Measurements from ENCODE around the gene KCNK7. TPM values are rescaled to one million over a fixed set of nuclear protein-coding genes. Genes with fewer than 3 reads are reported as not detected.

The KCNK7 gene
- total RNA-seq, 1 donor, result 1.3 TPM

DNA sequence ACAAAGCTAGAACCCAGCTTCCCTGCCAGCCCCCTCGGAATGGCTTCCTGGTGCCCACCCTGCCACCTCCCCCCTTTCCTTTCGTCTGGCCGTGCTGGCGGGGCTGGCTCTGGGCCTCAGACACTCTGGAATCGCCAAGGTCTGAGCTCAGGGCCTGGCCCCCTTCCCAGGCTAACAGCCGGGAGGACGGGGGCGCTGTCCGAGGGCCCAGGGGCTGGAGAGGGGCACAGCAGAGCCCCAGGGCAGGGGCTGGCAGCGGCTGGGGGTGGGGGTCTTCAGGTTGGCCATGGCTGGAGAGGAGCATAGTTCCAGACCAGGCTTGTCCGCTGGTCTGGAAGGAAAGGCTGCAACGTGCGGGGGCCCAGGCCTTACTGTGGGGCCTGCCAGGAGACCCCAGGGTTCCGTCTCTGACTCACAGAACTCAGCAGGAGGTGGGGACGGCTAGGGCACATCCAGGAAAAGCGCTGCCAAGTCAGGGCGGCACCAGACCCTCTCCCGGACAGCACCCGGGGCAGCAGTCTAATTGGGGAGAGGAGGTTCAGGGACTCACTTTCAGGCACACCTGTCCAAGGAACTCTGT lies 36.6 kb downstream of the KCNK7 start:
- no peak for DNase-seq (ENCODE audit: low read depth in 2 of 3, low spot score in 2 of 3)

GRCh38 chr11:65558002-65558929 lies 37.3 kb downstream of the KCNK7 start, which contains the start of gene LTBP3:
TSS of gene LTBP3 (minus strand) at chr11:65558359. CDS start at chr11:65557959, 400 bp downstream.
- peak in 1 of 3 donors; percentile 47 for DNase-seq (ENCODE audit: low read depth in 2 of 3, low spot score in 2 of 3)

GRCh38 chr11:65557280-65558001 lies 38.2 kb downstream of the KCNK7 start:
- no peak for DNase-seq (ENCODE audit: low read depth in 2 of 3, low spot score in 2 of 3)

DNA sequence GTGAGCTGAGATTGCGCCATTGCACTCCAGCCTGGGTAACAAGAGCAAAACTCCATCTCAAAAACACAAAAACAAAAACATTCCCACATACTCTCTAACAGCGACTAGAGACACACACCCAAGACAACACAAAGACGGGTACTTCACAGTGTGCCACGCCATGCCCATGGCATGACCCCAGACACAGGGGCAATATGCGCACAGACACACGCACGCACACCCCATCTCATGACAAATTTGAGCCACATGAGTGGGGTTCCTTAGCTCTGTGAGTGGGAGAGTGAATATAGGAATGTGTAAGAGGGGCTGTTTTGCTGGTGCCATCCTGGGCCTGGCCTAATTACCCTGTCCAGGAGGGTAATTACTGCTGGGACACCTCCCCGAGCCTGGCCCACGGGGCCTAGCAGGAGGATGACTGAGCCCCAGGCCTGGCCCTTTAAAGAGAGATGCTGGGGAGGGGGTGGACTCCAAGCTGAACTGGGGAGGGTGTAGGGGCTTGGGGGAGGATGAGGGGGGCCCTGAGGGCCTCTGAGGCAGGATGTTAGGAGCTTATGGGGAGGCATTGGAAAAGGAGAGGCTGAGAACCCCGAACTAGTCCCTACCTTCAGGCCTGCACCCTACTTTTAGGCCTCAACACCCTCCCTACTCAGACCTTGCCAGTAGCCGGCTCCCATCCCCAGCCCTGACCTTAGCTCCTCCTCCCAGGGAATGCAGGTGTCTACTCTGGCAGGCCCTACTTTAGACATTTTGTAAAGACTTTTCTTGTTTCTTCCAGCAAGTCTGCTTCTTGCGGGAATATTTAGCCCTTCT lies 38.9 kb downstream of the KCNK7 start:
- DNase-seq (ENCODE audit: low read depth in 2 of 3, low spot score in 2 of 3), result no peak

- DNase-seq (ENCODE audit: low read depth in 2 of 3, low spot score in 2 of 3), result no peak
Measured at GRCh38 chr11:65555693-65556231, 39.8 kb downstream of the KCNK7 start.

GRCh38 chr11:65554842-65555430 lies 40.7 kb downstream of the KCNK7 start:
- DNase-seq (ENCODE audit: low read depth in 2 of 3, low spot score in 2 of 3), result no peak

DNA sequence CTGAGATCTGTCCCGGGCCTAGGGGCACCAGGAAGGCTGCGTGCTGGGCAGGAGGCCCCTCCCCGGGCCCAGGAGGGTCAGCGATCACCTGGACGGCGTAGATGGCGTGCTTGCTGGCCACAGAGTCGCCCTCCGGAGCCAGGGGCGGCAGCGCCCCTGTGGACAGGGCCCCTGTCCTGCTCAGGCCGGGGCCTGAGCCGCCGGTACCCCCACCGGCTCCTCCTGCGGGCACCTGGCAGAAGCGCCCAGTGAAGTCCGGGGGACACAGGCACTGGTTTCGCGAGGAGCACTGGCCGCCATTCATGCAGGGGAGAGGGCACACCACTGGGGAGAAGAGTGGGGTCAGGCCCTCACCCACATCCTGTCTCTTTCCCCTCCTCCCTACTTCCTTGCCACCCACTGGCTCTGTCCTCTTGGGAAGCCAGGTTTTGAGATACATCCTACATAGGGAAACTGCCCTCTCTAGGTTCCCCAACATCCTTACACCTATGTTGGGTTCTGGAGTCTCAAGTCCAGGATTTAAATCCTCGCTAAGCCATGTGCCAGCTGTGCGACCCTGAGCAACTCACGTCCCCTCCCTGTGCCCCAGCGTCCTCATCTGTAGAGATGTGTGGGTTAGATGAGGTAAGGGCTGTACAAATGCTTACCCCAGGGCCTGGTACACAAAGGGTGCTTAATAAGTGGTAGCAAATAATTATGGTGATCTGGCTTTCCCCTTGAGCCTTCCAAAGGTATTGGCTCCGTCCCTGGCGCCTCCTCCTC lies 41.4 kb downstream of the KCNK7 start:
- DNase-seq (ENCODE audit: low read depth in 2 of 3, low spot score in 2 of 3), result no peak

GRCh38 chr11:65553301-65554001 lies 42.1 kb downstream of the KCNK7 start:
- DNase-seq (ENCODE audit: low read depth in 2 of 3, low spot score in 2 of 3), result peak in 2 of 3 donors; percentile 90 to 93

DNA sequence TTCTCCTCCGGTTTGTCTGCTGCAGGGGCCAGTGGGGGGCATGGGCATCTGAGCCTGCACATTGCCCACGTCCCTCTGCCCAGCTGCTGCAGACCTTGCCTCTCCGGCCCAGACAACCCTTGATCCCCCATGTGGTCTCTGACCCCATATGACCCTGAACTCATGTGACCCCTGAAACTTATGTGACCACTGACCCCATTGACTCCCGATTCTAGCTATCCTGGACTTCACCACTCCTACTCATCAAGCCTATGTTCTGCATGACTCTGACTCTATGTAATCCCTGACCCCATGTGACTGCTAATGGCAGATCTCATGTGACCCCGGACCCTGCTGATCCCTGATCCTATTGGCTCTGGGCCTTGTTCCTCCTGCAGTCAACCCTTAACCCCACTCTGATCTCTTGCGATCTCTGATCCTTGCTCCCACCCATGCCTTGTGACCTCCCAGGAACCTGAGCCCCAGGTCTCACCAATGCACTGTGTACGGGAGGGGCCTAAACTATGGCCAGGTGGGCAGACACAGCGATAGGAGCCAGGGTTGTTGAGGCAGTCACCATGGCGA lies 43.1 kb downstream of the KCNK7 start:
- no peak for DNase-seq (ENCODE audit: low read depth in 2 of 3, low spot score in 2 of 3)

DNA sequence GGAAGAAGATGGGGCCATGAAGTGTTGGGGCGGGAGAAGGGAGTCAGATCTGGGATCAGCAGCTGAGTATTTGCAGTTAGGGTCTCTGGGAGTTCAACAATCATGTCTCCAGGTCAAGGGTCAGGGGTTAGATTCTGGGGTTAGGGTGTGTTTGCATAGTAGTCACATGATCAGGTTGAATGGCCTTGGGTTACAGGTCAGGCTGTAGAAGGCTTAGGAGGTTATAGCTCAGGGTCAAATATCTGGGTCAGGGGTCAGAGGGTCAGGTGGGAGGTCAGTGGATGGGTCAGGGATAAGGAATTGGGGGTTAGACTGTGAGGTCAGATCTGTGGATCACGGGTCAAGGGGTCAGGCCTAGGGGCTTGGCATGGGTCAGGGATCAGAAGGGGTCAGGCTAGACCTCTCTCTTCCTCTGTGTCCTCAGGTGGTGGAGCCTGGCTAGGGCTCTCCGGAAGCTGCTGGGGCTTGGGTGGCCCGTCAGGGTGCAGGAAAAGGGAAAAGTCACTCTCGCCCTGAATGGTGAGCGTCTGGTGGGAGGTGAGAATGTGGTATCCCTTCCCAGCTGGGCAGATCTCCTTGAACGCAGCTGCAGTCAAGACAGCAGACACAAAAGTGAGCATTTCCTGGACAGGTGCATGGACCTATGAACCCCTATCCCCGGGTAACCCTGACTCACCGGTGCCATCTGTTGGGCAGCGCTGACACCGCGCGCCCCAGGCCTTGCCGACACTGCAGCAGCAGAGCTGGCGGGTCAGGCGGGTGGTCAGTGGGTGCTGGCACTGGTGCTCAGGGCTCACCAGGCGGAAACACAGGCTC lies 43.8 kb downstream of the KCNK7 start:
- peak in 2 of 3 donors; percentile 65 to 70 for DNase-seq (ENCODE audit: low read depth in 2 of 3, low spot score in 2 of 3)

DNA sequence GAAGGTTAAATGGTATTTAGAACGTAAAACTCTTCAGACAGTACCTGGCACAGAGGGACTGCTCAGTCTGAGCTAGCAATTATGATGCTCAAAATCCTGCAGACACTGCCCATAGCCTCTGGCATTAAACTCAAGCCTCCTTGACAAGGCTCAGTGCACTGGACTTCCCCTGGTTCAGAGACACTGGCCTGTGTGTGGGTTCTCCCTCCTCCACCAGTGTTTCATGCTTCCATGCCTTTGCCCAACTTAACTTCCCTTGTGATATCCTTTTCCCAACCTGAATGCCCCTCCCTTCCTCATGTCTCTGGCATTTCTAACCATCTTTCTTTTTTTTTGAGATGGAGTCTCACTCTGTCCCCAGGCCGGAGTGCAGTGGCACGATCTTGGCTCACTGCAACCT lies 46.5 kb downstream of the KCNK7 start:
- DNase-seq (ENCODE audit: low read depth in 2 of 3, low spot score in 2 of 3), result no peak

DNA sequence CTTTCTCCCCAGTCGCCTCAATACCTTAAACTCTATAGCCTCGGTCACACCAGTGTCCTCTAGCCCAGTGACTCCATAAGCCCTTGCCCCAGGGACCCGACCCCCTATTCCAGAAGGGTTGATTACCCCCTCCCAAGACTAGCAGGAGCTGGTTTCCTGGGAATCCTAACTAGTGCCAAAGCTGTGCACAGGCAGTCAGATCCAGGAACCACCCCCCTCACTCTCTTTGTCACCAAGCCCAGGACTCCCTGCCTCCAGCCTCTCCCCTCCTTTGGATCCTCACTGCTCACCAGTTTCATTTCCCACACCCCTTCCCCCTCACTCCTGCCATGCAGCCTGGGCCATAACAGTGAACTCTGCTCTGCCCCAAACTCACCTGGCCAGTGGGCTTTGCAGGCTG lies 47.2 kb downstream of the KCNK7 start:
- no peak for DNase-seq (ENCODE audit: low read depth in 2 of 3, low spot score in 2 of 3)

DNA sequence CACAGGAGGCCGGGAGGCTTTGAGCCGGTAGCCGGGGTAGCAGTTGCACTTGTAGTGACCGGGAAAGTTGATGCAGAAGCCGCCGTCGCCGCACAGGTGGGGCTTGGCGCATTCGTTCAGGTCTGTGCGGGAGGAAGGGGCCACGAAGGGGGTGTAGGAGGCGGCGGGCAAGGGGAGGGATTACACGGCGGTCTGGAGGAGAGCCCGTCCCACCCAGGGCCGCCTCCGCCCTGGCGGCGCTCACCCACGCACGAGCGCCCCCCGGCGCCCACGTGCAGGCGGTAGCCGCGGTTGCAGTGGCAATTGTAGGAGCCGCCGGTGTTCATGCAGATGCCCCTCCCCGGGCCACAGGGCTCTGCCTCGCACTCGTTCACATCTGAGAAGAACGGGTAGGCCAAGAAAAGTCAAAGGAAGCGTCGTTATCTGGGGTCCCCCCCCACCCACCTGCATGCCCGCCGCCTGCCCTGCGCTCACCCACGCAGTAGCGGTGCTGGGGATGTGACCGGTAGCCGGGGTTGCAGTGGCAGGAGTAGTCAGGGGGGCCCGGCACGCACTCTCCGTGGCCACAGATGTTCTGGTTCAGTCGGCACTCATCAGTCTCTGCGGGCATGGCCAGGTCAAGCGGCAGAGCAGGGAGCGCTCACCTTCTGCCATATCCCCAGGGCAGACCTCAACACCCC lies 48.0 kb downstream of the KCNK7 start:
- DNase-seq (ENCODE audit: low read depth in 2 of 3, low spot score in 2 of 3), result no peak

- peak; percentile 91 to 96 (median 96) for DNase-seq (ENCODE audit: low read depth in 2 of 3, low spot score in 2 of 3)
Measured at GRCh38 chr11:65546217-65546958, 49.2 kb downstream of the KCNK7 start.

DNA sequence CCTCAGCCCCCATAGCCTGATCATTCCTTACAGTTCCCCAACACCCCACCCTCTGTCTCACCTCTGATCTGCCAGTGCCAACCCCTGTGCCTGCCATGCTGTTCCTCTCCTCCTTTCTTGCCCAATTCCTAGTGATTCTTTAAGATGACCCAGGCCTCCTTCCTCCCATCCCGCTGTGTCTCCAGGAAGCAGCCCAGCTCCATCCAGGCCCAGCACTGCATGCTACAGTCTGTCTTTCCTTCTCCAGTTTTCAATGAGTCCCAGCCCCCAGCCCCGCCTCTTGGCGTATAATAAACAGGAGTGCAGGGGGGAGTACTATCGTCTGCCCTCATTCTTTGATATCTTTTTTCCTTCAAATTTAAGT lies 49.8 kb downstream of the KCNK7 start:
- no peak for DNase-seq (ENCODE audit: low read depth in 2 of 3, low spot score in 2 of 3)

Data from hematopoietic multipotent progenitor cell (in vitro differentiated cells).